Glutamatergic neuron (in vitro differentiated cells): Measurements from ENCODE around the gene UBR3. TPM values are rescaled to one million over a fixed set of nuclear protein-coding genes. Genes with fewer than 3 reads are reported as not detected.
"Not testable (repeated sequence)": the region's sequence is repeated elsewhere in the genome, so short reads cannot be mapped to it uniquely, and the experiment has no call there.

ENCODE experiments used
- DNase-seq: peaks from one replicate; pipeline ENCODE4 v3.0.0; 2022
- H3K27ac Mint-ChIP-seq: one replicate; pipeline ENCODE4 v1.8.0; 2020; ENCODE audit warnings: mild to moderate bottlenecking, mixed read lengths, inconsistent platforms; ENCODE audit not compliant: unreplicated experiment
- H3K27me3 Mint-ChIP-seq: one replicate; pipeline ENCODE4 v1.8.0; 2020; ENCODE audit warnings: mild to moderate bottlenecking, moderate library complexity, mixed read lengths, inconsistent platforms; ENCODE audit not compliant: unreplicated experiment
- H3K36me3 Mint-ChIP-seq: one replicate; pipeline ENCODE4 v1.8.0; 2020; ENCODE audit warnings: mild to moderate bottlenecking, mixed read lengths, inconsistent platforms; ENCODE audit not compliant: unreplicated experiment
- H3K4me1 Mint-ChIP-seq: one replicate; pipeline ENCODE4 v1.8.0; 2020; ENCODE audit warnings: mild to moderate bottlenecking, low read depth, mixed read lengths, inconsistent platforms; ENCODE audit not compliant: unreplicated experiment
- H3K4me3 Mint-ChIP-seq: one replicate; pipeline ENCODE4 v1.8.0; 2020; ENCODE audit warnings: mild to moderate bottlenecking, mixed read lengths, inconsistent platforms; ENCODE audit not compliant: unreplicated experiment
- H3K9me3 Mint-ChIP-seq: one replicate; pipeline ENCODE4 v1.8.0; 2020; ENCODE audit warnings: mild to moderate bottlenecking, moderate library complexity, mixed read lengths, inconsistent platforms; ENCODE audit not compliant: unreplicated experiment
- total RNA-seq: library from RNA; stranded (reverse); fragmentation: NEBNext Ultra II Directional; extraction: Animal tissue kit (Norgen Biotek cat#: 25700); gene quantifications from one replicate; pipeline ENCODE4 v1.2.1, GENCODE V29; 2021; ENCODE audit not compliant: unreplicated experiment
- TF ChIP-seq, protein P1 (sequence below): fragments of 200-600 bp; sonication (generic); IDR thresholded peaks from one replicate; pipeline ENCODE4 v1.5.0; 2021; ENCODE audit not compliant: partially characterized antibody, unreplicated experiment

Gene UBR3
- total RNA-seq, 1 donor from 2014 or later = 59.8 TPM

- TF ChIP-seq, protein P1, sequence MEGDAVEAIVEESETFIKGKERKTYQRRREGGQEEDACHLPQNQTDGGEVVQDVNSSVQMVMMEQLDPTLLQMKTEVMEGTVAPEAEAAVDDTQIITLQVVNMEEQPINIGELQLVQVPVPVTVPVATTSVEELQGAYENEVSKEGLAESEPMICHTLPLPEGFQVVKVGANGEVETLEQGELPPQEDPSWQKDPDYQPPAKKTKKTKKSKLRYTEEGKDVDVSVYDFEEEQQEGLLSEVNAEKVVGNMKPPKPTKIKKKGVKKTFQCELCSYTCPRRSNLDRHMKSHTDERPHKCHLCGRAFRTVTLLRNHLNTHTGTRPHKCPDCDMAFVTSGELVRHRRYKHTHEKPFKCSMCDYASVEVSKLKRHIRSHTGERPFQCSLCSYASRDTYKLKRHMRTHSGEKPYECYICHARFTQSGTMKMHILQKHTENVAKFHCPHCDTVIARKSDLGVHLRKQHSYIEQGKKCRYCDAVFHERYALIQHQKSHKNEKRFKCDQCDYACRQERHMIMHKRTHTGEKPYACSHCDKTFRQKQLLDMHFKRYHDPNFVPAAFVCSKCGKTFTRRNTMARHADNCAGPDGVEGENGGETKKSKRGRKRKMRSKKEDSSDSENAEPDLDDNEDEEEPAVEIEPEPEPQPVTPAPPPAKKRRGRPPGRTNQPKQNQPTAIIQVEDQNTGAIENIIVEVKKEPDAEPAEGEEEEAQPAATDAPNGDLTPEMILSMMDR = no peak
- no peaks in the 10 kb centered on the region for H3K4me1 Mint-ChIP-seq
- no peaks in the 10 kb centered on the region for H3K36me3 Mint-ChIP-seq
- no peak overlapping the region for H3K27ac Mint-ChIP-seq
- no peak for DNase-seq
- no peak overlapping the region for H3K4me3 Mint-ChIP-seq
- H3K9me3 Mint-ChIP-seq = no peaks in the 10 kb centered on the region
- no peaks in the 10 kb centered on the region for H3K27me3 Mint-ChIP-seq
These were observed 35.6 kb downstream of the UBR3 start for GRCh38 chr2:169862816-169863215.

- no peaks in the 10 kb centered on the region for H3K9me3 Mint-ChIP-seq
- H3K4me3 Mint-ChIP-seq = no peak overlapping the region
- no peaks in the 10 kb centered on the region for H3K36me3 Mint-ChIP-seq
- DNase-seq = no peak
- no peaks in the 10 kb centered on the region for H3K27me3 Mint-ChIP-seq
- no peak overlapping the region for H3K27ac Mint-ChIP-seq
- H3K4me1 Mint-ChIP-seq = no peaks in the 10 kb centered on the region
- TF ChIP-seq, protein P1 = no peak
These were observed 38.2 kb downstream of the UBR3 start for GRCh38 chr2:169865492-169865891.

DNA sequence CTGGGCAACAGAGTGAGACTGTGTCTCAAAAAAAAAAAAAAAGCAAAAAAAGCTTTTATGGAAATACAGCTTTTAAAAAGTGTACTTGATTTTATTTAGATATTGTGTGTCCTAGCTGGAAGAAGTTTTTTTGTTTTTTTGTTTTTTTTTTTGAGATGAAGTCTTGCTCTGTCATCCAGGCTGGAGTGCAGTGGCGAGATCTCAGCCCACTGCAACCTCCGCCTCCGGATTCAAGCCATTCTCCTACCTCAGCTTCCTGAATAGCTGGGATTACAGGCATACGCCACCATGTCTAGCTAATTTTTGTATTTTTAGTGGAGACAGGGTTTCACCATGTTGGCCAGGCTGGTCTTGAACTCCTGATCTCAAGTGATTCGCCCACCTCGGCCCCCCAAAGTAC is 39.0 kb downstream of the UBR3 start:
- DNase-seq, H3K36me3 Mint-ChIP-seq, H3K27me3 Mint-ChIP-seq, H3K4me3 Mint-ChIP-seq, H3K9me3 Mint-ChIP-seq, H3K4me1 Mint-ChIP-seq, H3K27ac Mint-ChIP-seq: not testable (repeated sequence)

GRCh38 chr2:169867579-169867978 is 40.3 kb downstream of the UBR3 start:
- Mint-ChIP-seq H3K27ac (no peak overlapping the region), H3K4me1 (no peaks in the 10 kb centered on the region), H3K36me3 (no peaks in the 10 kb centered on the region), H3K27me3 (no peaks in the 10 kb centered on the region), H3K9me3 (no peaks in the 10 kb centered on the region), H3K4me3 (no peak overlapping the region)
- DNase-seq = no peak
- TF ChIP-seq, protein P1 = no peak

GRCh38 chr2:169868951-169869350 is 41.7 kb downstream of the UBR3 start:
- no peaks in the 10 kb centered on the region for H3K4me1 Mint-ChIP-seq
- DNase-seq = no peak
- no peaks in the 10 kb centered on the region for H3K9me3 Mint-ChIP-seq
- no peak overlapping the region for H3K4me3 Mint-ChIP-seq
- no peaks in the 10 kb centered on the region for H3K27me3 Mint-ChIP-seq
- no peak overlapping the region for H3K27ac Mint-ChIP-seq
- H3K36me3 Mint-ChIP-seq = no peaks in the 10 kb centered on the region
- TF ChIP-seq, protein P1 = no peak

- not testable (repeated sequence) for H3K4me1 Mint-ChIP-seq, H3K27ac Mint-ChIP-seq, H3K4me3 Mint-ChIP-seq, DNase-seq, H3K9me3 Mint-ChIP-seq, H3K27me3 Mint-ChIP-seq, H3K36me3 Mint-ChIP-seq
These were observed 44.1 kb downstream of the UBR3 start for GRCh38 chr2:169871369-169871768.
